HUES48 (cell line): ENCODE results near the gene PRKG1.

Experiments used
- H3K27ac ChIP-seq: one replicate; pipeline ENCODE4 v1.7.0; 2013; ENCODE audit warnings: low read depth, low read length, inconsistent platforms
- H3K27me3 ChIP-seq: 2 replicates; pipeline ENCODE4 v1.6.1; 2013; ENCODE audit warnings: mild to moderate bottlenecking, low read length; ENCODE audit not compliant: control insufficient read depth, insufficient read depth
- H3K36me3 ChIP-seq: 2 replicates; pipeline ENCODE4 v1.6.1; 2013; ENCODE audit warnings: low read length; ENCODE audit not compliant: control insufficient read depth, insufficient read depth
- H3K4me1 ChIP-seq: 2 replicates; pipeline ENCODE4 v1.6.1; 2013; ENCODE audit warnings: mild to moderate bottlenecking, low read length; ENCODE audit not compliant: control insufficient read depth, insufficient read depth
- H3K4me3 ChIP-seq: 2 replicates; pipeline ENCODE4 v1.5.1; 2013; ENCODE audit warnings: mild to moderate bottlenecking, low read depth, low read length
- H3K9ac ChIP-seq: 2 replicates; pipeline ENCODE4 v1.6.1; 2013; ENCODE audit warnings: mild to moderate bottlenecking, low read depth, low read length, moderate library complexity
- H3K9me3 ChIP-seq: 2 replicates; pipeline ENCODE4 v1.6.1; 2013; ENCODE audit warnings: low read length; ENCODE audit not compliant: control insufficient read depth, insufficient read depth

Gene PRKG1

DNA sequence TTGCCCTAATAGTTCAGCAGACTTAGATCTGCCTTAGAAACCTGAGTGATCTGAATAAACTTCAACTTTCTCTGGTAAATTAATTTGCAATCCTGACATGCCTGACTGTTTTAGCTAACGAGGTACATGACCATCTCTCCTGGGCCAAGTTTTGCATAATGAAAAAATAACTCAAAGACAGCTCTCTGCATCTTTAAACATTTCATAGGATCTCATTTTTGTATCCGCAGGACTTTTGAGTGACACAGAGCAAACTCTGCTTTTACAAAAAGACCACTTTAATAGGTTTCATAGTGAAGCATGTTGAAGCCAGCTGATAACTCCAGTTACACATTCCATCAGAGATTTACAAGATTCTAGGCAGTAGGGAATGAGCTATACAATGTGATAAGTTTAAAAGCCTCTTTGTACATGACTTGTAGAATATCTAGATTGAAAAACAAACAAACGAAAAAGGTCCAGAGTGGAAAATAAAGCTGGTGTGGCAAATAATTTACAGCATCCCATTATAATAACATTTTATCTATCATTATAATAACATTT, 2.1 kb downstream of the PRKG1 start:
- Histone ChIP-seq H3K27ac (no peak overlapping the region), H3K9ac (no peak overlapping the region), H3K4me1 (peaks cover 54% of the 10 kb centered on the region), H3K36me3 (no peaks in the 10 kb centered on the region), H3K27me3 (peaks cover 27% of the 10 kb centered on the region), H3K9me3 (no peaks in the 10 kb centered on the region), H3K4me3 (peak overlapping the region; percentile 90; the same call in 1 of the 2 replicates)

GRCh38 chr10:51077074-51077473, 2.8 kb downstream of the PRKG1 start:
- no peak overlapping the region for H3K9ac ChIP-seq
- peaks cover 27% of the 10 kb centered on the region for H3K27me3 ChIP-seq
- no peak overlapping the region for H3K27ac ChIP-seq
- 0 out of 2 replicates have a peak overlapping the region, but pooled peaks have one; percentile 90 for H3K4me3 ChIP-seq
- no peaks in the 10 kb centered on the region for H3K9me3 ChIP-seq
- peaks cover 56% of the 10 kb centered on the region for H3K4me1 ChIP-seq
- no peaks in the 10 kb centered on the region for H3K36me3 ChIP-seq

GRCh38 chr10:51077507-51077906, 3.2 kb downstream of the PRKG1 start:
- H3K9ac ChIP-seq: no peak overlapping the region
- H3K4me3 ChIP-seq: no peak overlapping the region
- H3K36me3 ChIP-seq: no peaks in the 10 kb centered on the region
- peaks cover 56% of the 10 kb centered on the region for H3K4me1 ChIP-seq
- peaks cover 27% of the 10 kb centered on the region for H3K27me3 ChIP-seq
- H3K9me3 ChIP-seq: no peaks in the 10 kb centered on the region
- no peak overlapping the region for H3K27ac ChIP-seq

GRCh38 chr10:51079331-51079730, 5.0 kb downstream of the PRKG1 start:
- Histone ChIP-seq H3K27ac (peak overlapping the region; percentile 43), H3K9me3 (no peaks in the 10 kb centered on the region), H3K9ac (no peak overlapping the region), H3K27me3 (peaks cover 18% of the 10 kb centered on the region), H3K4me1 (peaks cover 66% of the 10 kb centered on the region), H3K4me3 (peak overlapping the region; percentile 34; the same call in 1 of the 2 replicates), H3K36me3 (no peaks in the 10 kb centered on the region)

DNA sequence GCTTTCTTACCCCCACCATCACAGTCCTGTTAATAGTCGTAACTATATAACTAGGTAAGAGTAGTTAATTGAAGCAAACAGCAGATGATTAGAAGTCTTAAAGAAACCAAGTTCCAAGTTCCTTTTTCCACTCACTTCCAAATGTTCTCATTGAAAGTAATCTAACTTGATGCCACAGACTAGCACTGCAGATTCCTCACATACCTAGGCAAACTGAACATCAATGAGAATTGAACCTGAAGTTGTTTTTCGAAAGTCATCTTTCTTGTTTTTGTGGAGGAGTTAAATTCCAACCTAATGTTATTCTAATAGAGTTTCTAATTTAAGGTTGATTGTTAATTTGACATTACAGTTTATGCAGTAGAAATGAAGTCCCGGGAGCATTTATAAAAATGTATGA, 5.5 kb downstream of the PRKG1 start:
- no peaks in the 10 kb centered on the region for H3K36me3 ChIP-seq
- no peaks in the 10 kb centered on the region for H3K9me3 ChIP-seq
- peaks cover 15% of the 10 kb centered on the region for H3K27me3 ChIP-seq
- no peak overlapping the region for H3K9ac ChIP-seq
- peak overlapping the region; percentile 43 for H3K27ac ChIP-seq
- peak overlapping the region; percentile 34; the same call in 1 of the 2 replicates for H3K4me3 ChIP-seq
- peaks cover 66% of the 10 kb centered on the region for H3K4me1 ChIP-seq

- H3K27me3 ChIP-seq: peaks cover 8% of the 10 kb centered on the region
- no peak overlapping the region for H3K4me3 ChIP-seq
- no peaks in the 10 kb centered on the region for H3K9me3 ChIP-seq
- H3K4me1 ChIP-seq: peaks cover 63% of the 10 kb centered on the region
- H3K36me3 ChIP-seq: no peaks in the 10 kb centered on the region
- no peak overlapping the region for H3K9ac ChIP-seq
- H3K27ac ChIP-seq: peak overlapping the region; percentile 43
Measured at GRCh38 chr10:51080311-51081006, 6.2 kb downstream of the PRKG1 start.

DNA sequence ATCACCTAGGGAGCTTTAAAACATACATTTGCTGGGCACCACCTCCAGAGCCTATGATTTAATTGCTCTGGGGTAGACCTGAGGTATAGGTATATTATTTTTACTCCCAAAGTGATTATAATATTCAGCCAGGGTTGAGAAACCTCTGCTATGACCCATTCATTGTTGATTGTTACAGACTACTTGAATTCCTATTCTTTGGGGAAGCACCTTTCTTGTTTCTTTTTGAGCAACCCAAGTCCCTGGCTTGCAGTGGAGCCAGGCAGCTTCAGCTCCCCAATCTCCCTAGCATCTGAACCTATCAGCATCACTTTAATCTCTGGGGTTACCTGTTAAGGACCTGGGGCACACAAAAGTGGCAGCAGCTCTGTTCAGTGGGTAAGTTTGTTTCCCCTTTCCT, 8.6 kb downstream of the PRKG1 start:
- H3K27me3 ChIP-seq: no peaks in the 10 kb centered on the region
- H3K4me1 ChIP-seq: peaks cover 44% of the 10 kb centered on the region
- no peak overlapping the region; the same call in 1 of the 2 replicates for H3K9ac ChIP-seq
- no peak overlapping the region for H3K27ac ChIP-seq
- no peaks in the 10 kb centered on the region for H3K36me3 ChIP-seq
- no peaks in the 10 kb centered on the region for H3K9me3 ChIP-seq
- no peak overlapping the region for H3K4me3 ChIP-seq

DNA sequence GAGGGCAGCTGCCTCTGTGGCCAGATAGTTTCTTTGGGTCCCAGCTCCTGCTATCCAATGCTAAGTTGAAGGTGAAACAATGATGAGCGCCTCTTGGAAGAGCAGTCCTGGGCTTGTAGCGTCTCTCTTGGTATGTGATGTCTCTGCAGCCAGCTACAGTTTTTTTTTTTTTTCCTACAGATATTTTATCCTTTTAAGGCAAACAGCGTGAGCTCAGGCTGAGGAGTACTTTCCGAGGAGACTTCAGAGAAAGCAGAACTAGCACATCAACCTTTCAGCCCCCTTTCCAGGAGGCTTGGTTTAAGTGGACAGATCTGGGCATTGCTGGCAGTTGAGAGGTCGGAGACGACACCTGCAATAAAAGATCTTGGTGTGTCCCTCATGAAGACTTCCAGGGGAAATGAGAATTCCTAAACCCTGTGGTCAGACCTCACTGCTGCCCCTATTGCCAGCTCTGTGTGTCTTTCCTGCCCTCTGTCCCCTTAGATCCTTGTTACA, 9.1 kb downstream of the PRKG1 start:
- 0 out of 2 replicates have a peak overlapping the region, but pooled peaks have one; percentile 29 for H3K4me3 ChIP-seq
- peak overlapping the region; percentile 51 for H3K27ac ChIP-seq
- no peaks in the 10 kb centered on the region for H3K9me3 ChIP-seq
- H3K9ac ChIP-seq: peak overlapping the region; percentile 31
- no peaks in the 10 kb centered on the region for H3K36me3 ChIP-seq
- H3K27me3 ChIP-seq: no peaks in the 10 kb centered on the region
- H3K4me1 ChIP-seq: peaks cover 44% of the 10 kb centered on the region

- H3K4me1 ChIP-seq: peaks cover 30% of the 10 kb centered on the region
- no peak overlapping the region for H3K27ac ChIP-seq
- H3K9me3 ChIP-seq: no peaks in the 10 kb centered on the region
- H3K4me3 ChIP-seq: no peak overlapping the region
- H3K9ac ChIP-seq: no peak overlapping the region
- H3K27me3 ChIP-seq: no peaks in the 10 kb centered on the region
- H3K36me3 ChIP-seq: no peaks in the 10 kb centered on the region
Measured at GRCh38 chr10:51085204-51085603, 10.9 kb downstream of the PRKG1 start.

GRCh38 chr10:51086710-51087109, 12.4 kb downstream of the PRKG1 start:
- Histone ChIP-seq H3K4me3 (no peak overlapping the region), H3K4me1 (peaks cover 16% of the 10 kb centered on the region), H3K27ac (no peak overlapping the region), H3K9me3 (no peaks in the 10 kb centered on the region), H3K36me3 (no peaks in the 10 kb centered on the region), H3K9ac (no peak overlapping the region), H3K27me3 (no peaks in the 10 kb centered on the region)

GRCh38 chr10:51087114-51087513, 12.8 kb downstream of the PRKG1 start:
- H3K4me3 ChIP-seq: no peak overlapping the region
- peaks cover 16% of the 10 kb centered on the region for H3K4me1 ChIP-seq
- no peaks in the 10 kb centered on the region for H3K9me3 ChIP-seq
- H3K36me3 ChIP-seq: no peaks in the 10 kb centered on the region
- H3K9ac ChIP-seq: no peak overlapping the region
- H3K27me3 ChIP-seq: no peaks in the 10 kb centered on the region
- H3K27ac ChIP-seq: no peak overlapping the region
